ENCODE results near the gene BMP4.

- no peak for TF ChIP-seq CTCF (IDR thresholded peaks at IDR 0.05)
- TF ChIP-seq POLR2A (IDR thresholded peaks at IDR 0.05), result no peak
- TF ChIP-seq POLR2AphosphoS5 (IDR thresholded peaks at IDR 0.05), result no peak
Measured at GRCh38 chr14:53964249-53964648, 7.6 kb upstream of the BMP4 start.

All from sigmoid colon (tissue), 4 donors.